Stimulated activated effector memory CD8-positive, alpha-beta T cell treated with anti-CD3 and anti-CD28 coated beads, Interleukin-12 subunit alpha, Interleukin-12 subunit beta, amount 100 ng/mL, for 72 hours (primary cell): Measurements from ENCODE around the gene HSF2.
"Not testable (repeated sequence)": the region's sequence is repeated elsewhere in the genome, so short reads cannot be mapped to it uniquely, and the experiment has no call there.

Experiments used
- ATAC-seq: fragments of 150-1000 bp; cut with Tn5 transposase; 2 replicates; pipeline ENCODE4 v1.10.0; 2021
- DNase-seq, 2 donors: peaks; one replicate each; pipeline ENCODE4 v3.0.0; 2021 to 2022; ENCODE audit warnings: low spot score in 2 of 2
- H3K27ac Mint-ChIP-seq: one replicate; pipeline ENCODE4 v1.8.0; 2022; ENCODE audit warnings: mild to moderate bottlenecking, mixed read lengths
- H3K36me3 Mint-ChIP-seq: one replicate; pipeline ENCODE4 v1.8.0; 2022; ENCODE audit warnings: mild to moderate bottlenecking, mixed read lengths
- H3K4me1 Mint-ChIP-seq: one replicate; pipeline ENCODE4 v1.8.0; 2022; ENCODE audit warnings: mixed read lengths
- H3K4me3 Mint-ChIP-seq: one replicate; pipeline ENCODE4 v1.8.0; 2022; ENCODE audit warnings: mild to moderate bottlenecking, mixed read lengths
- H3K9me3 Mint-ChIP-seq: one replicate; pipeline ENCODE4 v1.8.0; 2022; ENCODE audit warnings: mixed read lengths

HSF2 gene

DNA sequence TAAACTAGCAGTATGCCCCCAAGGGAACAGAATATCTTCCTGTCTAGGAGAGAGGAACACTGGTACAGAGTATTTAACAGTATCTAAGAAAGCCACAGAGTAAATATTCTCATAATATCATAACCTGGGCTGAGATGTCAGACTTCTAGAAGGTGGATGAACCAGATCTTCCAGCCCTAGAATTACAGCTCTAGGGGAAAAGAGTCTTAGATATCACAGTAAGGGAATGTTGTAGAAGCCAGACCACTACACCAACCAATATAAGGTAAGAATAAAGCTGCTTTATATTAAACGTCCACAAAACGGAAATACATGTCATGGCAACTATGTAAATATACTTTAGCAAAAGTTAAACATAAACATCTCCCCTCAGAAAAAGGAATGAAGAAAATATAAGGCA is 59.8 kb downstream of the HSF2 start:
- peak overlapping the region; percentile 83 for H3K27ac Mint-ChIP-seq
- H3K9me3 Mint-ChIP-seq = no peaks in the 10 kb centered on the region
- no peak for ATAC-seq
- H3K4me3 Mint-ChIP-seq = no peak overlapping the region
- peaks cover 74% of the 10 kb centered on the region for H3K36me3 Mint-ChIP-seq
- peaks cover 78% of the 10 kb centered on the region for H3K4me1 Mint-ChIP-seq
- no peak for DNase-seq

- not testable (repeated sequence) for DNase-seq, H3K9me3 Mint-ChIP-seq, ATAC-seq
- Mint-ChIP-seq H3K4me3 (peak overlapping the region; percentile 8), H3K27ac (peak overlapping the region; percentile 83), H3K36me3 (peaks cover 74% of the 10 kb centered on the region), H3K4me1 (peaks cover 71% of the 10 kb centered on the region)
Measured at GRCh38 chr6:122459865-122460416, 60.5 kb downstream of the HSF2 start.

DNA sequence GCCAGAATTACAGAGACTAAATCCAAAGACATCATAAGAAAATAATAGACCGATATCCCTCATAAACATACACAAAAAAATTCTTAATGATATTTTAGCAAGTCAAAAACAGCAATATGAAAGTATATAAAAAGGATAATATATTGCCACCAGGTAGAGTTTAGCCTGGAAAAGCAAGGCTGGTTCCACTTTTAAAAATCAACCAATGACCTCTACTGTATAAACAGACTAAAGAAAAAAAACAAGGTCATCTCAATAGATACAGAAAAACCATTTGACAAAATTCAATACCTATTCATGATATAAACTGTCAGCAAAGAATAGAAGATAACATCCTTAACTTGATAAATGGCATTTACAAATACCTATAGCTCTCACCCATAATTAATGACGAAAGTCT is 62.4 kb downstream of the HSF2 start:
- Mint-ChIP-seq H3K9me3 (no peaks in the 10 kb centered on the region), H3K36me3 (peaks cover 74% of the 10 kb centered on the region), H3K4me3 (peak overlapping the region; percentile 27), H3K27ac (no peak overlapping the region), H3K4me1 (peaks cover 79% of the 10 kb centered on the region)
- ATAC-seq (no peak), DNase-seq (no peak)

DNA sequence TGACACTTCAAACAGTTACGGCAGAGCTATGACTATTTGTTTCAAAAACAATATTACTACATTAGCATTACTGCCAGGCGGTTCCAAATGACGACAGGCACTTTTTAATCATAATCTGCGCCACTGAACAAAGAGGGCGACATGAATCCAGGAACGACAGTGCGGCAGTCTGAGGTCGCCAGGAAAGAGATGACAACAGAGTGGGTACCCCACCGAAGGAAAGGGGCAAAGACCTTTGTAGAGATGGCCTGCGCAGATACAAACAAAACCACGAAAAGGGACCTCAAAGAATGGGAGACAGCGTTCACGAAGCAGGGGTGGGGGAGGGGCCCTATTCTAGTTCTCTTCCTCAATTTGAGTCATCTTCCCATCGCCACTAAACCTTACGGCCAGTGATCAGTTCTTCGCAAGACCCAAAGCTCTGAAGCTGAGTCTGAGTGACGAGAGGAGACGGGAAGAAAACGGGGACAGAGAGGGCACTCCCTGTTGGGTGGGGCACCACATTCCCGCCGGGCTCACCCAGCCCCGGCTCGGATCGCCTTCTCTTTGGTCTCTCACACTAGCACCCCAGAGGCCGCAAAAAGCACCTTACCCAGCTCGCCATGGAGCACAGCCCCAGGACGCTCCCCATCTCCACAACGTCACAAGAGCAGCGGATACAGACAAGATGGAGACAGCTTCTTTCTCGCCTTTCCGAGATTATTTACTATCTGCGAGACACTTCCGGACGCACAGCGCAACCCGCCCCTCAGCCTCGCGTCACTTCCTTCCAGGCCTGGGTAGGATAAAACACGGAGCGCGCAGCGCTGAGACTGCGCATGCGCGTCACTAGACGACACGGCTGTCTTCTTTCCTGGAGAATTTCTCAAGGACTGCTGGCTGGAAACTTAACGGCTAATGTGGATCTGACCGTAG is 71.9 kb downstream of the HSF2 start, which contains the start of gene SERINC1:
Gene SERINC1, minus strand, starts transcription at position 701 of the 915 bp plus-strand sequence. Its CDS starts 70 bp downstream, at position 631.
- peaks cover 44% of the 10 kb centered on the region for H3K4me1 Mint-ChIP-seq
- peaks cover 56% of the 10 kb centered on the region for H3K36me3 Mint-ChIP-seq
- no peaks in the 10 kb centered on the region for H3K9me3 Mint-ChIP-seq
- peak within 1 kb of the TSS; percentile 99 for H3K4me3 Mint-ChIP-seq
- ATAC-seq (peak; percentile 98), DNase-seq (peak; percentile 74 to 92)
- peak within 1 kb of the TSS; percentile 100 for H3K27ac Mint-ChIP-seq

DNA sequence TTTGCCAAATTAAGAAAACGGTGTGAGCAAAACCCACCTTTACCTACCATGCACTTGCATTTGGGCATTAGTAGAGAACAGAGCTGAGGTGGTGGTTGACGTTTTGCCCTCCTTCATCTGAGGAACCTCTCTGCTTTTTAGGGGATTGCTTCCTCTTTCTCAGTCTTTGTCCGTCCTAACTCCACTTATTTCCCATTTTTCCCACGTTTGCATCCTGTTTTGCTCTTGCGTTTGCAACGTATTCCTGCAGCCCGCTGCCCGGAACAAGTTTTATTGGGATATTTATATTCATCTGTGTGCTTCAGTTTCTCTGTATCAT is 72.5 kb downstream of the HSF2 start:
- Mint-ChIP-seq H3K4me1 (peaks cover 40% of the 10 kb centered on the region), H3K4me3 (peak overlapping the region; percentile 99)

GRCh38 chr6:122476131-122476530 is 76.7 kb downstream of the HSF2 start:
- DNase-seq (no peak), ATAC-seq (no peak)
- H3K27ac Mint-ChIP-seq = no peak overlapping the region
- H3K36me3 Mint-ChIP-seq = peaks cover 12% of the 10 kb centered on the region
- H3K4me3 Mint-ChIP-seq = no peak overlapping the region
- peaks cover 7% of the 10 kb centered on the region for H3K4me1 Mint-ChIP-seq
- H3K9me3 Mint-ChIP-seq = no peaks in the 10 kb centered on the region

More for the DNA sequence above, 72.5 kb downstream of the HSF2 start:
- ATAC-seq (peak; percentile 59), DNase-seq (no peak)
- peak overlapping the region; percentile 100 for H3K27ac Mint-ChIP-seq
- no peaks in the 10 kb centered on the region for H3K9me3 Mint-ChIP-seq
- H3K36me3 Mint-ChIP-seq = peaks cover 50% of the 10 kb centered on the region

DNA sequence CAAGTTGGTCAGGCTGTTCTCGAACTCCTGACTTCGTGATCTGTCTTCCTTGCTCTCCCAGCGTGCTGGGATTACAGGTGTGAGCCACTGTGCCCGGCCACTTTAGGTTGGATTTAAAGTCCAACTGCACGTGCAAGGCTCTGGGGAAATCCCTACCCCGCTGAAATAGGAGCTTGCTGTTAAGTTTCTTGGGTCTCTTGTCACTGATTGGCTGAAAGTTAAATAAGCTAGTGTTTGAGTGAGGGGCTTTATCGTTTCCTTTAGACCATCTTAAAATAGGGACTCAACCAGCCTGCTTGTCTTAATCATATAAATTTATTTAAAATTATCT is 83.3 kb downstream of the HSF2 start:
- no peak overlapping the region for H3K4me3 Mint-ChIP-seq
- H3K36me3 Mint-ChIP-seq = no peaks in the 10 kb centered on the region

More for the DNA sequence above, 83.3 kb downstream of the HSF2 start:
- no peak for DNase-seq
- Mint-ChIP-seq H3K4me1 (no peaks in the 10 kb centered on the region), H3K27ac (no peak overlapping the region), H3K9me3 (no peaks in the 10 kb centered on the region)
- no peak for ATAC-seq
